HG03175 (cell line): ENCODE results near the gene PRKCE.

ENCODE experiments used
- ATAC-seq: cut with Tn5 transposase; IDR thresholded peaks from one replicate; pipeline ENCODE4 v1.9.1; 2021; ENCODE audit warnings: mild to moderate bottlenecking, moderate library complexity; ENCODE audit not compliant: unreplicated experiment

The PRKCE gene

DNA sequence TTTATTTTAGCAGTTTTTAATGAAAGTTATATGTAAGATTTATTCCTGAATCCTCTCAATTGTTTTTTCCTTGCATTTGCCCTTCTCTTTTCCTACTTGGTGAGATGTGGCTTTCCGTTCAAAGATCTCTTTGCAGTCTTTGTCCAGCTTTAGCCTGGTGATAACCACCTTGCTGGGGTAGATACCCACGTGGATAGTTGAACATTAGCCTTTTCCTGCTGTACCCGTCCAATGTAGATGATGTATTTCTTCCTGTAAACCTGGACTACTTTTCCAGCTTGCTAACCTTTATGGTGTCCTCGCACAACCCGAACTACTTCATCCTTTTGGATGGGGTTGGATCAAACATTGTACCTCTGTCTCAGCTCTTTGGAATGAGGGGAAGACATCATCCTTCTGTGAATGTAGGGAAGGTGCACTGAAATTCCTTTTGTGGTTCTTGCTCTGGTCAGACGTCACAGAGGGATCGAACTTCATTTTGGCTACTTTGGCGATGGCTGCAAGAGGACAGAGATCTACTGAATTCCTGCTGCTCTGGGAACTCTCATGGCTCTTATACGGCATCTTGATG, 352.5 kb downstream of the PRKCE start:
- ATAC-seq, result no peak

DNA sequence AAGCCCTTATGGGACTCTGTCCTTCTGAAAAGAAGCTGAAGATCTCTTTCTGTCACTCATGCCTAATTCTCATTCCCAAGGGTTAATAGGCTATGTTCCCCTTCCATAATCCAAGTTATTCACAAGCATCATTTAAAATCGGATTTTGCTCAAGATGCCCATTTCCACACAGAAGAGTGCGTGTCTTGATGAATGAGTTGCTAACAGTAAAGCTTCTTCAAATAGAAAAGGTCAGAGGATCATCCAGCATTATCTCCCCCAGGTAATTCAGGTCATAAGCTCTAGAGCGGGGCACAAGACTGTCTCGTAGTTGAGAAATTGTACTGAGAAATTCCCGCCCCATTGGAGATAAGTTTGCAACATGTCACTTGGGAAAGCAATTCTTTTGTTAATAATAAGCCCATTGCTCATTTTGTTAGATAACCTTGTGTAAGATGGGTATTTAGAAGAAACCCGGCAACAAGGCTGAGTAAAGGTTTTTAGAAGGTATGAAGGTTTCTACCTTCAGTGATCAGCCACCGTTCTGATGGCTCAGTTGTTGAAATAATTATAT, 355.1 kb downstream of the PRKCE start:
- no peak for ATAC-seq

DNA sequence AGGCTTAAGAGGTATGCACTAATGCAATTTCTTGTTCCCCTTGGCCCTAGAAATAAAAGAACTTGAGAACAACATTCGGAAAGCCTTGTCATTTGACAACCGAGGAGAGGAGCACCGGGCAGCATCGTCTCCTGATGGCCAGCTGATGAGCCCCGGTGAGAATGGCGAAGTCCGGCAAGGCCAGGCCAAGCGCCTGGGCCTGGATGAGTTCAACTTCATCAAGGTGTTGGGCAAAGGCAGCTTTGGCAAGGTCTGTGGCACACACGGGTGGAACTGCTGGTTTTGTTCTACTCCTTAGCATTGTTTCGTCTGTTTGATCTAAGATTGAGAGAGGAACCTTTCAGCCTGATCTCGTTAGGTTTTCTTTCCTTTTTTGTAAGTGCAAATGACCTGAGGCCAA, 355.9 kb downstream of the PRKCE start:
- no peak for ATAC-seq

DNA sequence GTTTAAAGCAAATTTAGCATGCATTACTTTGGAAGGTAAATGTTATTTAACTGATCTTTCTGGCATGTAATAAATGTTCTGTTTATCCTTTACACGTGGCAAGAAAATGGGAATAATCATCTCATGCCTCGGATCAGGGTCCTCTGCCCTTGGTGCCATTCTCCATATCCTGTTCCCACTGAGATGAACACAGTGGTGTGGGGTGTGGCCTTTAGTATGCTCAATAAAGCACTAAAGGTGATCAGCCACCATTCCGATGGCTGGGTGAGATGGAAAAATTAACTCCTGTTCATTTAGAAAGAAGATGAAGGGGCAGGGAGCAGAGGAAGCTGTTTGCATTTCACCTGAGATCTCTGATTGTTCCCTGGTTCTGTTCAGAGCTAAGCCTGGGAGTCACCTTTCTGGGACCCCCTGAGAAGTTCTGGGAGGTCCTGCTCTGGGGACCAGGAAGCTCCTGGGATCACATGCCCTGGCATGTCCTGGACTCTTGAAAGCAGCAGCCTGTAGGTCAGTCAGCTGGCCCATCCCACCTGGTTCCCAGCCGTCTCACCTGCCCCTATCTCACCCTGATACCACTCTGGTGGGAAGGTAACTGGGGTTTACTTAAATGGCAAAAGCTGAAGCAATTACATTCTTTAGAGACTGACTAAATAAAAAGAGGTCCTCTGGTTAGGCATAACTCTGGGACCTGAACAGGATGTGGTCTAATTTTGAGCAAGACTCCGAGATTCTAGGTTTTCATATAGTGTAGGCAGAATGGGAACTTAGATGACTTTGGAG, 356.8 kb downstream of the PRKCE start:
- ATAC-seq, result no peak

DNA sequence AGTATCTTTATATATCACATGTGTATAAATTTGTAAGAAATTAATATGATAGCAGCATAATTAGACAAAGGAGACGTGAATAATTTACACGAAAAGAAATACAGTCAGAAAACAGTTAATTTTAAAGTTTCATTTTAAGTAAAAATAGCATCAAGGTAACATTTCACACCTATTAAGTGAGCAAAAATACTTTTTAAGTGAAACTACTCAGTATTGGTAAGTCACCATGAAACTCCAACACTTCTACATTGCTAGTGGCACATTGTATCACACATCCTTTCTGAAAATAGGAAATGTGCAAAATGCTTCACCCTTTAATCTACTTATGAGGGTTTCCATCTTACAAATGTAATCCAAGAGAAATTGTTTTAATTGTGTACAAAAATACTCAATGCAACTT, 357.8 kb downstream of the PRKCE start:
- ATAC-seq, result peak; percentile 43

DNA sequence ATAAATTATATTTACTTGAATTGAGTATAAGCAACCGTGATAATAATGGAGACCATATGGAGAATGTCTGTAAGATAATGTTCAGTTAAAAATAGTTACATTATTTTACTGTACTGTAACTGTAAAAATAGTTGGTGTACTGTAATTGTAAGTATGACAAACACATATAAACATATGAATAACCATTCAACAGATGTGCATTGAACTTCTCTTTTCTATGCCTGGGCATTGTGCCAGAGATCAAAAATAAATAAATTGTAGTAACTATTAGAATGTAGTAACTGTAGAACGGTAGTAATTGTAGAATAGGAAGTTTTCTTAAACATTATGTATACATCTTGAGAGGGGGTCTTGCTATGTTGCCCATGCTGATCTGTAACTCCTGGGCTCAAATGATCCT, 358.3 kb downstream of the PRKCE start:
- no peak for ATAC-seq

GRCh38 chr2:46010223-46010924, 358.9 kb downstream of the PRKCE start:
- ATAC-seq, result no peak

DNA sequence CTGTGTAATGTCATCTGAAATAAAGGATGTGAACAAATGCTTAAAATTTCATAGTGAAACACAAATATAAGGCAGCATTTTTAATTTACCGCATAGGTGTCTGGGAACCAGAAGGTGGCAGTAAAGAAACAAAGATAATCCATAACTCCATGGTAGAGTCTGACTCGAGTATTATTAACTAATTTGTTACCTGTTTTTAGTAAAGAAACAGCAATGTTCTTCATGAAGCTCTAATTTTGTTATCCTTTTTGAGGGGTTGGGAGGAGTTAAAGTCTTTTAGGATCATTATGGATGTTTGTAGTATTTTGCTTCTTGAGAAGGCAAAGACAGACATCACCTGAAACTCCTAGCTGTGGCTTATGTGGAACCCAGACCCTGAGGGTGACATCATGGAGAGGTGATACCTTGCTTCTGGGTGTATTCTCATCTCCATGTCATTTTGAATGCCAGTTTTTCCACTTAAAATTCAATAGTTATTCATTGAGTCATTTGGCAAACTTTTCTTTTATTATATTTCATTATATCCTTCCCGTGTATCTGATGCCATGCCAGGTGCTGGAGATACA, 359.5 kb downstream of the PRKCE start:
- peak; percentile 62 for ATAC-seq

- no peak for ATAC-seq
Measured at GRCh38 chr2:46012618-46013240, 361.3 kb downstream of the PRKCE start.

GRCh38 chr2:46013726-46014125, 362.3 kb downstream of the PRKCE start:
- no peak for ATAC-seq

GRCh38 chr2:46014911-46015654, 363.6 kb downstream of the PRKCE start:
- ATAC-seq, result no peak

GRCh38 chr2:46015671-46016070, 364.2 kb downstream of the PRKCE start:
- no peak for ATAC-seq

- ATAC-seq, result no peak
Measured at GRCh38 chr2:46016091-46016490, 364.6 kb downstream of the PRKCE start.

GRCh38 chr2:46018773-46019591, 367.5 kb downstream of the PRKCE start:
- ATAC-seq, result no peak

- ATAC-seq, result no peak
Measured at GRCh38 chr2:46020416-46020815, 368.9 kb downstream of the PRKCE start.

DNA sequence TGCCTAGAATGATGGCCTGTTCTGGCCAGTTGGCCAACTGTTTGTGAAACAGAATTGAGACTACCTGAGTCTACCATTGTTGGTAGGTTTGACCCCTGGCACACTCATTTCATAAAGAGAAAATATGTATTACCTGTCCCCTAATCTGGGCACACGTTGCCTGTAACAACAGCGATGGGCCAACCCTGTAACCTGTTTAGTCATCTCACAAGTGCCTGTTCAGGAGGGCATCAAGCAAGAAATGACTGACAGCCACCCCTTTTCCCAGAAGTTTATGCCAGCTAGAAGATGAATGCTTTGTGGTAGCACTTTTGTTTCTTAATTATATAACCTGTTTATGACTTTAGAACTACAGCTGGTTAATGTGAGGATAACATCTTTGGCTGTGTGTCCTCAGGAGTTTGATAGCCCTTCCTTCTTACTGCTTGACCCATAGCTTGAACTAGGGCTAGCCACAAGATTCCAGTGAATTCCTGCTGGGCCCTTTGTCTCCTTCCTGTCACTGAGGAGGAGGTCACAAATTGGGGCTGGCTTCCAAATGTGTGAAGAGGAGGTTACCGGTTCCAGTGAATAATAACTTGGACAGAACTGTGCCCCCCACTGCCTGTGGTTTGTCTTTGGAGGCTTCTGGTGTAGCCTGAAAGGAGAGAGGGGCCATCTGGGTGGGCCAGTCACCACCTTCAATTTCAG, 371.8 kb downstream of the PRKCE start:
- no peak for ATAC-seq

- ATAC-seq, result no peak
Measured at GRCh38 chr2:46024146-46024779, 372.8 kb downstream of the PRKCE start.

DNA sequence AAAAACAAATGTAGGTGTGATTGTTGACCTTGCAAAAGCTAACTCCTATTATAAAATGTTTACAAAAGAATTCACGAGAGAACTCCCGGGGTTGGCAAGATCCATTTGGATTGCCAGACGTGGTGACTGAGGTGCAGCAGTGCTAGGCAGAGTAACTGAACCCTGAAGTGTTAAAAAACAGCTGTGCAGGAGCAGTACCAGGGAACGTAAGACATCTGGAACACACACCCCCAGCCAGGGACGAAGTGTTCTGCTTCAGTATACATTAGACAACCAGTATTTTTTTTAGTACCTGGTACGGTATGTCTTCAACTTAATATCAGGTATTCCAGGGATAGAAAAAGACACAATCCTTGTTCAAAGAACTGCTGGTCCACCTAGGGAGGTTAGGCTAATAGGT, 373.6 kb downstream of the PRKCE start:
- ATAC-seq, result no peak
